GM12878 (cell line): ENCODE results near the gene PLEKHJ1. TPM values are rescaled to one million over a fixed set of nuclear protein-coding genes. Genes with fewer than 3 reads are reported as not detected.

Experiments
- ATAC-seq: fragments of 200-7000 bp; cut with Tn5 transposase; 3 replicates; pipeline ENCODE4 v1.9.1; 2020; ENCODE audit warnings: mild to moderate bottlenecking, moderate library complexity
- BruUV-seq: library from RNA; stranded (reverse); fragments of 400-500 nt; replicated peaks from 2 replicates; lab custom pipeline; 2021; lab: Mats Ljungman, UMichigan
- CTCF ChIA-PET: fragments of 300-600 bp; sonication (Branson Sonifier 250); formaldehyde crosslinking; extraction: SDS; loops from one replicate; lab custom pipeline; 2021; ENCODE audit warnings: inconsistent platforms; lab: Yijun Ruan, JAX
- POLR2A ChIA-PET: fragments of 350-600 bp; formaldehyde crosslinking; extraction: SDS; loops from one replicate; lab custom pipeline; 2021; ENCODE audit warnings: inconsistent platforms; lab: Charles Lee
- RAD21 ChIA-PET: fragments of 300-600 bp; sonication (Branson Sonifier 250); formaldehyde crosslinking; loops from one replicate; lab custom pipeline; 2023; ENCODE audit warnings: antibody characterized with exemption; ENCODE audit not compliant: unreplicated experiment; lab: Charles Lee
- SMC1A ChIA-PET: fragments of 300-600 bp; sonication (Branson Sonifier 250); formaldehyde crosslinking; loops from one replicate; lab custom pipeline; 2023; ENCODE audit not compliant: unreplicated experiment, uncharacterized antibody; lab: Charles Lee
- DNase-seq: peaks from one replicate; pipeline ENCODE4 v3.0.0-alpha.2; 2011; ENCODE audit warnings: low read depth, low spot score
- FAIRE-seq: peaks from 3 replicates; lab custom pipeline; 2011; peaks lifted over from hg19 to GRCh38; lab: Jason Lieb, UNC
- H2AFZ ChIP-seq: 2 replicates; pipeline ENCODE4 v1.6.0; 2011; ENCODE audit warnings: low read depth, low read length, control low read depth; ENCODE audit not compliant: control insufficient read depth
- H3K27ac ChIP-seq: 2 replicates; pipeline ENCODE4 v1.5.1; 2011; ENCODE audit warnings: control low read depth; ENCODE audit not compliant: control insufficient read depth, insufficient read depth
- H3K27me3 ChIP-seq, 2 experiments: replicated peaks in 1 of 2; 2 replicates each; pipeline versions ENCODE4 v1.6.0 to v1.6.1; 2011; ENCODE audit warnings: low read length in 1 of 2; ENCODE audit not compliant: control insufficient read depth in 2 of 2, insufficient read depth in 2 of 2
- H3K36me3 ChIP-seq, 2 experiments: 2 replicates each; pipeline ENCODE4 v1.5.1; 2011; ENCODE audit warnings: low read length in 1 of 2; ENCODE audit not compliant: control insufficient read depth in 2 of 2, insufficient read depth in 2 of 2
- H3K4me1 ChIP-seq: 2 replicates; pipeline ENCODE4 v1.6.1; 2011; ENCODE audit warnings: mild to moderate bottlenecking, low read length, moderate library complexity, mixed read lengths; ENCODE audit not compliant: control insufficient read depth, insufficient read depth
- H3K4me2 ChIP-seq: 2 replicates; pipeline ENCODE4 v1.6.0; 2011; ENCODE audit warnings: control low read depth; ENCODE audit not compliant: control insufficient read depth, insufficient read depth
- H3K4me3 ChIP-seq: fragments of 200-600 bp; sonication (generic); 2 replicates; pipeline ENCODE4 v1.5.1; 2016
- H3K79me2 ChIP-seq: 2 replicates; pipeline ENCODE4 v1.6.0; 2011; ENCODE audit warnings: low read length; ENCODE audit not compliant: control insufficient read depth, insufficient read depth
- H3K9ac ChIP-seq: 2 replicates; pipeline ENCODE4 v1.8.0; 2011; ENCODE audit warnings: low read length, control low read depth, mixed read lengths; ENCODE audit not compliant: control insufficient read depth, insufficient read depth
- H3K9me3 ChIP-seq: replicated peaks from 3 replicates; pipeline ENCODE4 v1.5.1; 2011; ENCODE audit warnings: mild to moderate bottlenecking, low read length; ENCODE audit not compliant: control insufficient read depth, insufficient read depth
- H4K20me1 ChIP-seq: 2 replicates; pipeline ENCODE4 v1.6.0; 2011; ENCODE audit not compliant: control insufficient read depth, insufficient read depth
- BCL11A ChIP-seq: IDR thresholded peaks from 2 replicates; pipeline ENCODE4 v1.6.1; 2011; ENCODE audit warnings: low read depth, low read length
- IKZF2 ChIP-seq, 2 experiments: fragments of 450-650 bp; IDR thresholded peaks; 2 replicates each; pipeline ENCODE4 v1.6.1; 2017; ENCODE audit warnings: mild to moderate bottlenecking in 2 of 2, moderate library complexity in 2 of 2
- IRF4 ChIP-seq: IDR thresholded peaks from 2 replicates; pipeline ENCODE4 v1.6.1; 2011; ENCODE audit warnings: low read depth, low read length
- NBN ChIP-seq: fragments of 450-650 bp; IDR thresholded peaks from 2 replicates; pipeline ENCODE4 v1.6.1; 2016
- NFYB ChIP-seq: IDR thresholded peaks from 2 replicates; pipeline ENCODE4 v1.6.1; 2011; ENCODE audit warnings: low read depth, mild to moderate bottlenecking, low read length, improper control_type of control experiment, moderate library complexity; ENCODE audit not compliant: insufficient read depth
- PML ChIP-seq: IDR thresholded peaks from 2 replicates; pipeline ENCODE4 v1.6.1; 2012; ENCODE audit warnings: low read length, inconsistent platforms
- POLR2A ChIP-seq: IDR thresholded peaks from 2 replicates; pipeline ENCODE4 v1.6.1; 2011; ENCODE audit warnings: low read depth, mild to moderate bottlenecking, low read length
- SMC3 ChIP-seq: IDR thresholded peaks from 2 replicates; pipeline ENCODE4 v1.6.1; 2011; ENCODE audit warnings: low read length, improper control_type of control experiment, borderline replicate concordance
- WGBS: methylation state at CpG from one replicate; pipeline ENCODE4 v1.1.6; 2016; ENCODE audit warnings: low lambda C conversion rate; ENCODE audit not compliant: insufficient replicate concordance, insufficient coverage; ENCODE audit errors: missing lambda C conversion rate; 5-methylcytosine and 5-hydroxymethylcytosine counted together
- in situ Hi-C: fragments of 300-500 bp; cut with MboI; formaldehyde crosslinking; loops from 9 replicates; pipeline ENCODE4 v1.14.3; 2018; ENCODE audit warnings: mixed read lengths
- intact Hi-C: fragments of 100-400 bp; cut with micrococcal nuclease; formaldehyde crosslinking; loops from one replicate; pipeline ENCODE4 v1.14.2; 2022; ENCODE audit not compliant: unreplicated experiment
- polyA plus RNA-seq, 11 experiments: library from polyadenylated mRNA; depleted of rRNA in 4 of 11; unstranded in 6 of 11; stranded (reverse) in 5 of 11; fragments of >200 nt; fragmentation: Nextera tagmentation in 4 of 11; fragmentation: Illumina TruSeq in 1 of 11; extraction: Ambion mirVana in 4 of 11; extraction: Trizol in 1 of 11; gene quantifications; 1 replicate in 1 of 11; 2 replicates in 10 of 11; pipeline versions ENCODE4 v1.2.1 to v1.2.3, GENCODE V29; 2011 to 2016; ENCODE audit warnings: inconsistent platforms in 2 of 11, missing spikeins in 2 of 11, low read depth in 1 of 11
- total RNA-seq, 4 experiments: library from RNA; depleted of rRNA in 3 of 4; stranded (reverse); fragments of >200 nt in 3 of 4; fragmentation: Illumina TruSeq in 1 of 4; extraction: Trizol in 1 of 4; gene quantifications; 2 replicates each; pipeline versions ENCODE4 v1.2.1 to v1.2.3, GENCODE V29; 2013 to 2021

Gene PLEKHJ1
- total and polyA plus RNA-seq, 10 of the 15 experiments (the other 5 are each of a cell fraction or from before 2014, with no cell fraction given): 1.3 to 133 (median 75.0) TPM

- POLR2A ChIA-PET: interaction anchor here (0.6 kb wide), 1 partner anchor 92 kb away, joined by 4 read pairs; no protein-coding TSS in a partner anchor
- Histone ChIP-seq H3K4me2 (no peak overlapping the region), H3K27ac (no peak overlapping the region), H3K79me2 (peaks cover 6% of the 10 kb centered on the region), H3K4me1 (no peaks in the 10 kb centered on the region), H3K9me3 (no peaks in the 10 kb centered on the region; the same call in 2 of the 3 replicates), H2AFZ (no peak overlapping the region)
- no peak for ATAC-seq
- no peak for FAIRE-seq
- WGBS: 88% methylated on average over 17 of the region's 28 CpGs
- in situ Hi-C loops: no loop called here
- no peak for DNase-seq
- no peak for TF ChIP-seq PML
- no peak for TF ChIP-seq IKZF2 (IDR thresholded peaks at IDR 0.05)
- TF ChIP-seq NBN: no peak
- no peak for TF ChIP-seq IRF4
- no peak for TF ChIP-seq BCL11A
- no peak for TF ChIP-seq NFYB
- TF ChIP-seq, all 136 proteins: peak for 0
- H3K27me3 ChIP-seq: peaks cover 3 to 10% of the 10 kb centered on the region in 2 experiments; a peak in 3 of 4 replicates
- H3K9ac ChIP-seq: no peak overlapping the region
- ChIA-PET RAD21 (no interaction called here), SMC1A (no interaction called here), CTCF (no interaction called here)
- H3K36me3 ChIP-seq: peaks cover 5 to 53% of the 10 kb centered on the region in 2 experiments; a peak in 3 of 4 replicates
- H4K20me1 ChIP-seq: peaks cover under 1% of the 10 kb centered on the region
- no TSS peak for BruUV-seq
- intact Hi-C loops: no loop called here
- no peak overlapping the region for H3K4me3 ChIP-seq
Observed at GRCh38 chr19:2247433-2248101, 11.4 kb upstream of the PLEKHJ1 start.

- no peaks in the 10 kb centered on the region for H3K4me1 ChIP-seq
- no peak overlapping the region for H3K27ac ChIP-seq
- POLR2A ChIA-PET: no interaction called here
- no peaks in the 10 kb centered on the region; the same call in 2 of the 3 replicates for H3K9me3 ChIP-seq
- in situ Hi-C loops: no loop called here
- peaks cover 13% of the 10 kb centered on the region for H3K79me2 ChIP-seq
- peaks cover 0 to 3% of the 10 kb centered on the region in 2 experiments; a peak in 2 of 4 replicates for H3K27me3 ChIP-seq
- H2AFZ ChIP-seq: no peak overlapping the region
- 83% methylated on average over 26 of the region's 26 CpGs for WGBS
- no peak overlapping the region for H3K4me3 ChIP-seq
- intact Hi-C loops: no loop called here
- DNase-seq: no peak
- CTCF ChIA-PET: no interaction called here
- ATAC-seq: no peak
- peaks cover 8% of the 10 kb centered on the region for H4K20me1 ChIP-seq
- peaks cover 5 to 53% of the 10 kb centered on the region in 2 experiments; a peak in 3 of 4 replicates for H3K36me3 ChIP-seq
- no peak for TF ChIP-seq SMC3
- TF ChIP-seq POLR2A: peak; percentile 56
- no TSS peak for BruUV-seq
- RAD21 ChIA-PET: no interaction called here
- no peak overlapping the region for H3K9ac ChIP-seq
- FAIRE-seq: no peak
- SMC1A ChIA-PET: no interaction called here
- H3K4me2 ChIP-seq: no peak overlapping the region
Observed at GRCh38 chr19:2246801-2247361, 10.8 kb upstream of the PLEKHJ1 start.
